Middle frontal gyrus (tissue), 1 donor: Measurements from ENCODE around the gene LYST.
"Not testable (repeated sequence)": the region's sequence is repeated elsewhere in the genome, so short reads cannot be mapped to it uniquely, and the experiment has no call there.

Source experiments
- DNase-seq: peaks from one replicate; pipeline ENCODE4 v3.0.0-alpha.2; 2015; ENCODE audit warnings: low spot score; ENCODE audit errors: extremely low spot score

Gene LYST

DNA sequence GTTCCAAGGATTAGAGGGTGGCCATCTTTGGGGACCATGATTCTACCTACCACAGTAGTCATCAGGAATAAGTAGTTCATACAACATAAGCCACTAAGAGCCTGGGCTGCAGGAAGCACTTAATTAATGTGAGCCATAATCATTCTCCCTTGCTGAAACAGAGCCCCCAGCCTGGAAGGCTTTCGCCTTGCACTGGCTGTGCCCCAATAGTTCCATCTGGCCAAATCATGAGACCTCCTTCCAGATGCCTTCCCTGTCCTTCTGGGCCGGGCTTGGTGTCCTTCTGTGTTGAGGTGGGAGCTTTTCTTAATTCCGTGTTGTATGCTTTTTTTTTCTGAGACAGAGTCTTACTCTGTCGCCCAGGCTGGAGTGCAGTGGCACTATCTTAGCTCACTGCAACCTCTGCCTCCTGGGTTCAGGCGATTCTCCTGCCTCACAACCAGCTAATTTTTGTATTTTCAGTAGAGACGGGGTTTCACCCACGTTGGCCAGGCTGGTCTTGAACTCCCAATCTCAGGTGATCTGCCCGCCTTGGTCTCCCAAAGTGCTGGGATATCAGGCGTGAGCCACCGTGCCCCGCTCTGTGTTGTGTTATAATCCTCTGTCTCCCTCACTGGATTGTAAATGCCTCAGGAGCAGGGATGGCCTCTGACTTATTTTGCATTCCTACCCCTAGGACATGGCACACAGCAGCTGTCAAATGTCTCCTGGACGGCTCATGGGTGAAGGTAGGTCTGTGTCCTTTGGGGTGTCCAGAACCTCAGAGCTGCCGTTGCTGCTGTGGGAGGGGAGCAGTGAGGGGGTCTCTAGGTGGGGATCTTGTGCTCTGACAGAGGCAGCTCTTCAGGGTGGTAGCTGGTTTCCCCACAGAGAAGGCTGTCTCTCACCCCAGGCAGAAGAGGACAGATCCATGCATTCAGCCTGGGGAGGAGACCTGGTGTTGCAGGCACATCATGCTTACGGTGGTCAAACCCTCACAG lies 227.2 kb downstream of the LYST start:
- no peak for DNase-seq

DNA sequence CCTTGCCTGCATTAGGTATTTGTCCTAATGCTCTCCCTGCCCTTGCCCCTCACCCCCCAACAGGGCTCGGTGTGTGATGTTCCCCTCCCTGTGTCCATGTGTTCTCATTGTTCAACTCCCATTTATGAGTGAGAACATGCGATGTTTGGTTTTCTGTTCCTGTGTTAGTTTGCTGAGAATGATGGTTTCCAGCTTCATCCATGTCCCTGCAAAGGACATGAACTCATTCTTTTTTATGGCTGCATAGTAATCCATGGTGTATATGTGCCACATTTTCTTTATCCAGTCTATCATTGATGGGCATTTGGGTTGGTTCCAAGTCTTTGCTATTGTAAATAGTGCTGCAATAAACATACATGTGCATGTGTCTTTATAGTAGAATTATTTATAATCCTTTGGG lies 228.1 kb downstream of the LYST start:
- DNase-seq, result not testable (repeated sequence)

DNA sequence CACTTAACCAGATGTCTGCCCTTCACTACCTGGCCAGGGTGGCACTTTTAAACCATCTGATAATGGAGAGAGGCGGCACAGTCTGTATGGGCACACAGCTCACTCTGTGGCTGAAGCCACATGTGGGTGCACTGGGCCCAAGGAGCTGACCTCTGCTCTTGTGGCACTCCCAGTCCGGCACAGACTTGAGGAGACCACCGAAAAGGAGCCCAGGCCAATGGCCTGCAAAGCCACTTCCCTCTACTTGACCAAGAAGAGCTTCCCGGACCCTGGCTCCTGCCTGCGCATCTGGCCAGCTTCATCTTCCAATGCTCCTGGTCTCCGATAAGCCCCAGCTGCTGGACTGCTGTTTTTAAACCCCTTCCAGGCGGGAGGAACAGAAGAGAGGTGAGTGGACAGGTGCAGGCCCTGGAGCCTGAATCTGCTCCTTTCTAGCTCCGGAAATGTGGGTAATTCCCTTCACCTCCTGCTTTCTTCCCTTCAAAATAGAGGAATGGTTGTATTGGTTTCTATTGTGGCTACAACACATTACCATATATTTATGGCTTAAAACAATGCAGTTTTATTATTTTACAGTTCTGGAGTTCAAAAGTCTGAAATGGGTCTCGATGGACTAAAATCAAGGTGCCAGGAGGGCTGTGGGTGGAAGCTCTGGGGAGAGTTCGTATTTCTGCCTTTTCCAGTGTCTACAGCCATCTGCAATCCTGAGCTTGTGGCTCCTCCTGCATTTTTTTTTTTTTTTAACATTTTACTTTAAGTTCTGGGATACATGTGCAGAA lies 228.8 kb downstream of the LYST start:
- DNase-seq, result no peak

DNA sequence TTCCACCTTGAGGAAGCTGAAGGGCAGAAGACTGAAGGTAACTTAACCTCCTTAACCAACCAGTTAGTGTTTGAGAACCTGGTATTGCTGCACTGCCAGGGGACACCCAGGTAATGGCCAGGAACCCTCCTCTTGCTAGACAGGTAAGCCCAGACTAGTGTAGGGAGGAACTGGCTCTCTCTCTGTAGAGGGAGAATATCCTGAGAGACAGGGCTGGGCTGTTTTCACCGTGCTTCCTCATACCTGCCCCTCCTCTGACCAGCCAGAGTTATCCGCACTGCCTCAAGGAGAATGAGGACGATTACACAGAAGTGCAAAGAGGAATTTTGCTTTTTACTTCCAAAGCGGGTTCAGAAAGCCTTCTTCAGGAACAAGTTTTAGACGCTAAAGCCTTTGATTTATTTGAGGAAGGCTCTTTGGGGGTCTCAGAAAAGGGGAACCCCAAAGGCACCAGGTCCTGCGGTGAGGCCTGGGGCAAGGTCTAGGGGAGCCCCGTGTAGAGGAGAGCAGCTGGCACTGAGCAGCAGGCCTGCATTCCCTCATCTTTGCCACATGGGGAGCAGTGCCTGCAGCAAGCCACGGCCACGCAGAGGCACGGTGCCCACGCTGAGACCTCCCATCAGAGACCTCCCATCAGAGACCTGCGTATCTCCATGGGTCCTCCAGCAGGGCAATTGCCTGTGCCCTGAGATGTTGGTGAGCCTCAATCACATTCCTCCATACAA lies 230.6 kb downstream of the LYST start:
- no peak for DNase-seq

DNA sequence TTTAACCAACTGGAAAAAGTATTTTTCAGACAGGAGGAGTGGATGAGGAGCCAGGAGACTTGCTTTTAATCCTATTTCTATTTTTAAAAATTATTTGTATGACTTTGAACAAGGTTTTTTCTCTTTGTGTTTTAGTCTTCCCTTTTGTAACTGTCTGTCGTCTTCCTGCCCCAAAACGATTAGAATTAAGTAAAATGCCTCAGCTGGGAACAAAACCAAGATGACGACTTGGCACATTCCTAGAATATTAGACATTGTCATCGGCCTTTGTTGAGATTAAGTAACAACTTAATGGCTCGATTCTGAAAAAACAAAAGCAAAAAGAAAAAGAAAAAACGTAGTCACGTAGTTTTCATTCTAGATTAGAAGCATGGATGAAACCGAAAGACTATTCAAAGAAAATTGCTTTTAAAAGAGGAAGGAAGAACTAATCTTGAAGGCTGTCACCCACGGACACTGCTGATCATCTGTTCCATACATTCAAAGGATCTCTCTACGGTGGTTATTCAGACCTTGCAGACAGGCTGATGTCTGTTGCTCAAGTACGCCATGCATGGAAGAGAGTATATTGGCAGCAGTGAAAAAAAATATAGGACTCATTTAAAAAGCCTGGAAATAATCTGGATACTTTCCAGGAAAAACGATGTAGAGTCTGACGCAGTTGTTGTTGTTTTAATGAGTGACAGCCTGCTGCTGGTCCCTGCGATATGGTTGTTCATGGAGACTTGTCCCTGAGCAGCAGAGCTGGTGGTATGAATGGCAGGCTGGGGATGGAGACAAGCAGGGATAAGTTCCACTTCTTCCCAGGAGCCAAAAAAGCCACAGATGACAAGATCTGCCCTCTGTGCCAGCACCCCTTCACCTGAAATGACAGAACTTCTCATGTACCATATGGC lies 234.0 kb downstream of the LYST start:
- DNase-seq, result no peak

DNA sequence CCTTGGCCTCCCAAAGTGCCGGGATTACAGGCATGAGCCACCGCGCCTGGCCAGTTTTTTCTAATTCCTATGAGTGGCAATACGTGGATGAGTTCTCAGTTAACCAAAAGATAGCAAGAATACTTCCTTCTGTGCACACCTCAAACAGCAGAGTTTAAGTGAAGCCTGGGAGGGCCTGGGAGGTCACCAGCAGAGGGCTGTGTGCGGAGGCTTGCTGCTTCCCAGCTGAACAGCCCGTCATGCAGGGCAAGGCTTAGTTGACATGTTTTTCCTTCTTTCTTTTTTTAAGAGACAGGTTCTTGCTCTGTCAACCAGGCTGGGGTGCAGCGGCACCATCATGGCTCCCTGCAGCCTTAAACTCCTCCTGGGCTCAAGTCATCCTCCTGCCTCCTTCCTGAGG lies 234.9 kb downstream of the LYST start:
- DNase-seq, result no peak

DNA sequence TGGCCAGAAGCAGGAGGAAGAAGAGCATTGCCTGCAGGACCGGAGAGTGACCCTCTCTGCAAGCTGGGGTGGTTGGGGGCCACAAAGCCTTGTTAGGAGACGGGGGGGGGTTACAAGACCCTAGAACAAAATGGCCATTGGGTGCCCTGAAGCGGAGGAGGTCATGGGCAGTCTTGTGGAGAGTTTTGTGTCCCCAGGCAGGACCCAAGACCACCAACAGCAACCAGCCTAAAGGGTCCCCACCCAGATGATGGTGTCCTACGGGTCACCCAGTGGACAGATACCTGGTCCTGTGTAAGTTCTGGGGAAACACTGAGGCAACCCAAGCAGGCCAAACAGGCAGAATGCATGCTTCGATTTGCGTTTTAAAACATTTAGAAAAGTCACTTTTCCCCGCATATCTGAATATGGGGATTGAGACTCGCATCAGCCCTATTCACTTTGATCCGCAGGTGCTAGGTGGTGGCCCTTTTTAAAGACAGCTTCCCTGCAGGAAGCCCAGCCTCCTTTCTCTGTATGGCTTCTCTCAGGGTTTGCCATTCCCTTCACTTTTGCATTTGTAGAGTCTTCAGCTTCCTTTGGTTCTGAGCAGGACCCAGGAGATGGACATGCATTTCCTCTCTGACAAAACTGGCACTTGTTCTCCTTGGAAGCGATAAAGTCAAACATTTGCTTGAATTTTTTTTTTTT lies 238.2 kb downstream of the LYST start:
- no peak for DNase-seq

DNA sequence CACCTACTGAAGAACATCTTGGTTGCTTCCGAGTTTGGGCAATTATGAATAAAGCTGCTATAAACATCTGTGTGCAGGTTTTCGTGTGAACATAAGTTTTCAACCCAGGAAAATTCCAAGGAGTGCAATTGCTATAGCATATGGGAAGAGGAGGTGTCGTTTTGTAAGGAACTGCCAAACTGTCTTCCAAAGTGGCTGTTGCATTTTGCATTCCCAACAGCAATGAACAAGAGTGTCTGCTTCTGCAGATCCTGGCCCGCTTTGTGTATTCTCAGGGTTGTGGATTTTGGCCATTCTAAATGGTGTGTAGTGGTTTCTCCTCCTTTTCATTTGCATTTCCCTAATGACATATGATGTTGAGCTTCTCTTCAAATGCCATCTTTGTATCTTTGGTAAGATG lies 240.9 kb downstream of the LYST start:
- peak; percentile 17 for DNase-seq

DNA sequence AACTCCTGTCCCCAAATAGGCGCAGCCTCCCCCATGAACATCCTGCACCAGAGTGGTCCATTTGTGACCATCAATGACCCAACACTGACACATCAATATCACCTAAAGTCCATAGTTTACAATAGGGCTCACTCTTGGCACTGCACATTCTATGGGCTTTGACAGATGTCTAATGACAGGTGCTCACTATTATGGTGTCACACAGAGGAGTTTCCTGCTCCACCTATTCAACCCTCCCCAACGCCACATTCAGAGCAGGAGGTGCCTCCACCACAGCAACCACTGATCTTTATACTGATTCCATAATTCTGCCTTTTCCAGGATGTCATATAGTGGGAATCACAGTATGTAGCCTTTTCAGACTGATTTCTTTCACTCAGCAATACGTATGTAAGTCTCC lies 241.4 kb downstream of the LYST start:
- no peak for DNase-seq

DNA sequence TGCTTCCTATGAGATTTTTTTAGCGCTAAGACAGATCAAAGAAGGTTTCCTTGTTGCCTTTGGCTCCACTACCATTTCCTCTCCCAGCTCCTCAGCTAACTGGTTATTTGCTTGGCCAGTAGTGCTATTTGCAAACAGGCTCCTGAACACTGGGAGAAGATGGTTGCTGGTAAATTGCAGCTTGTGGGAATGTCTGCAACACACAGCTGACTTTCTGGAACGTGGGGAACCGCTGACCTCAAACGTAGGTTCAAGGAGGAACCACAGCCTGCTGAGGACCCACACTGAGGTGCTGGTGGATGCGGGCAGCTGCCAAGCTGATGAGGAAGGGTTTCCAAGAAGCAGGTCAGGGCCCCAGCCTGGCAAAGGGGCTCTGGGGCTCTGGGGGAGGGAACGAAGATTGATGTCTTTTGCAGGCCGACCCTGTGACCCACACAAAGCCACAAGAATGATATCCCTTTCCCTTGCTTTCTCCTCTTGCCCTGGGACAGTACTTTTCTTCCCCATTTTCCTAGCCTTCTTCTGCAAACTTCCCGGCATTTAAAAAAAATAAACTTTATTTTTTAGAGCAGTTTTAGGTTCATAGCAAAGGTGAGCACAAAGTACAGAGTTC lies 241.9 kb downstream of the LYST start:
- no peak for DNase-seq

DNA sequence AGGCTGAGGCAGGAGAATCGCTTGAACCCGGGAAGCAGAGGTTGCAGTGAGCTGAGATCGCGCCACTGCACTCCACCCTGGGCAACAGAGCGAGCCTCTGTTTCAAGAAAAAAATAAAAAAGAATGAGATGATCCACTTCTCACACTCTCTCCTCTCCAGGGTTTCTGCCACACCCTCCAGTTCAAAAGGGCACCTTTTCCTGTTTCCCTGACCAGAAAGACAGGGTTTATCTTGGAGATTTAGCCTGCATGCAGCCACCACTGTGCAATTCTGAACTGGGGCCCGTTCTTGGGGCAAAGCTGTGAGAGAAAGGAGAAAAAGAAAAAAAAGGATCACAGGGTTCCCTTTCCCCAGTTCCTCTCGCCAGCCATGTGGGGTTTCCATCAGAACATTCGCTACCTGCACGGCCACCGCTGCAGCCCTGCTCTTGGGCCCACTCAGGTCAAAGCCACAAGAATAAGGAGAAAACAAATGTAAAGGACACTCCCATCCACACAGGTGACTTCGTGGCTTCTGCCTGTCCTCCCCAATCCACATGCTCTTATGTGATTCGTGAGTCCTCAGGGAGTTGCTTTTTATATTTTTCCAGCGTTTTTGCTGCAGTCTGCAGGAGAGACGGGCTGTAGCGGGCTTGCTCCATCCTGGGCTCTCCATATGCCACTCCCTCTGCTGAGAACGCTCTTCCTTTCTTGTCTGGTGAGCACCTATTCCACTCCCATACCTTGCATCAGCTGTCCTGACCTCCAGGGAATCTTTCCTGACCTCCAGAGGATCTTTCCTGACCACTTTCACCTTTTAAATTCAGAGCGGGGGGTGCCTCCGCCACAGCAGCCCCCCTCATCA lies 243.5 kb downstream of the LYST start:
- no peak for DNase-seq

DNA sequence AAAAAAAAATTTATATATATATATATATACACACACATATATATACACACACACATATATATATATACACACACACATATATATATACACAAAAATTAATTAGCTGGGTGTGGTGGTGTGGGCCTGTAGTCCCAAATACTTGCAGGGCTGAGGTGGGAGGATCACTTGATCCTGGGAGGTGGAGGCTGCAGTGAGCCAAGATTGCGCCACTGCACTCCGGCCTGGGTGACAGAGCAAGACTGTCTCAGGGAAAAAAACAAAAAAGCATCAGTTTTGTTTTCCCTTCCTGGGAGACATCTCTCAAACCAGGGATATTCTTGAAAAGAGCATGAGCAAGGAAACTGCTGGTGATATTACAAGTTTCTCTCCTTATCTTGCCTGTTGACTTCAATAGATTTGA lies 247.6 kb downstream of the LYST start:
- not testable (repeated sequence) for DNase-seq

DNA sequence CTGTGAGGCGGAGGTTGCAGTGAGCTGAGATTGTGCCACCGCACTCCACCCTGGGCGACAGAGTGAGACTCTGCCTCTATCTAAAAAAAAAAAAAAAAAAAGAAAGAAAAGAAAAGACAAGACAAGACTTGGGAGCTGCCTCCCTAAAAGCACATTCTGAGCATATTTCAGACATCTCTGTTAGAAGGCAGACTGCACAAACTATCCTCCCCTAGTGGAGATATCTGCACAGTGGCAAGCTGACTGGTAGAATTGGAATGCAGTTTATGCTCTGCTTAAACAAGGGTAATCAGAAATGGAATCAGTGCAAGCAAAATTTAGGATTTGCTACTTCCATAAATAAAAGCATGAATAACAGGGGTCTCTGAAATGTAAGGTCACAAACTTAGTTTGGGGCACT lies 248.9 kb downstream of the LYST start:
- no peak for DNase-seq

DNA sequence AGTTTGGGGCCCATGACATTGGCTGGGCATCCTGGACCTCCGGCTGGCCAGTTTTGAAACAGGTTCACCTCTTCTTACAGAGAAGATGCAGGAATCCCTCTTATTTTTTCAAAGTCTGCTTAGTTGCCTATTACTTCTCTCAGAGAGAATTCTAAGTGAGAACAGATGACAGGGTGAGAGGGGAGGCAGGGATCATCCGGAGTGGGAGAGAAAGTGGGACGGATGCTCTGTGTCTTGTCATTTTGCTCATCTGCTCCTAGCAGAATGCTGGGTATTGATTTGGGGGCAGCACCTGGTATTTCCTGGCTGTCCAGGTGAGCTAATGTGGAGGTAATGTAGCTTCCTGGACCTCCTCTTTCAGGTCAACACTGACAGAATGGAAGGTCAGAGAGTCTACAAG lies 249.6 kb downstream of the LYST start:
- no peak for DNase-seq

DNA sequence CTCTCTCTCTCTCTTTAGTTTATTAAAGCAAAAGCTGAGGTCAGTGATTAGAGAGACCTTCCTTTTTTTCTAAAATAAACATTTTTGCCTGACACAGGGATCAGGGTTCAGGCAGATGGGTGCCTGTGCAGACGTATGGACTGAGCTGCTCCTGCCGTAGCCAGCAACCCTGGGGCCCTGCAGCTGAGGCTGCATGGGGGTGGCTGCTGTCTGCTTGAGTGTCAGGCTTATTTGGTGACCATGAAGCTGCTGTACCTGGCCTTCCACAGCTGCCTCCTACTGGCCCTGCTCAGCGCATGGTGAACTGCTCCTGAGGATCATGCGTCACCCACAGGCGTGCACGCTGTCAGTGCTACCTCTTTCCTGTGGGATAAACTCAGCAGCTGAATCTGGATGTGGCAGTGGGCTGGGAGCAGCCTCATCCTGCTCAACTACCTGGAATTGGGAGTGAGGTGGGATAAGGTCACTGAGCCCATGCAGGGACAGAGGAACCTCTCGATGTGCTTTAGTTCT lies 252.2 kb downstream of the LYST start:
- DNase-seq, result no peak

DNA sequence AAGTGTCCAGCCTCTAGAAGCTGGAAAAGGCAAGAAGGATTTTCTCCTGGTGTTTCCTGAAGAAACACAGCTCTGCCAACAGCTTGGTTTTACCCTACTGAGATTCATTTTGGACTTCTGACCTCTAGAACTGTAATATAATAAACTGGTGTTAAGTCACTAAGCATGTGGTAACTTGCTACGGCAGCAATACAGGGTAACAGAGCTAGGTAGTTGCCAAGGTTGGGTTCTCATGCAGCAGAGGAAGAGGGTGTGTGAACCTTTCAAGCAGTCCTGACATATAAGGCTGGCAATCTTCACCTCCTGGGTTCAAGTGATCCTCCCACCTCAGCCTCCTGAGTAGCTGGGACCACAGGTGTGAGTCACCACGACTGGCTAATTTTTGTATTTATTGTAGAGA lies 253.1 kb downstream of the LYST start:
- DNase-seq, result no peak

DNA sequence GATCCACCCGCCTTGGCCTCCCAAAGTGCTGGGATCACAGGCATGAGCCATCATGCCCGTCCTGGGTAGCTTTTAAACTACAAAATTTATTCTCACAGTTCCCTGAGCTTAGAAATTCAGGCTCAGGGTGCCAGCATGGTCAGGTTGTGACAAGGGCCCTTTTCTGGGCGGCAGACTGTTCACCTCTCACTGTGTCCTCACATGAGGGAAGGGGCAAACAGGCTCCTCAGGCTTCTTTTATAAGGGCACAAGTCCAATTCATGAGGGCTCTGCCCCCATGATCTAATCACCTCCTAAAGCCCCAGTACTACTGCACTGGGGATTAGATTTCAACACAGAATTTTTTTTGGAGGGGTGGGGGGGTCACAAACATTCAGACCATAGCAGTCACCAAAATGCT lies 253.9 kb downstream of the LYST start:
- no peak for DNase-seq
